ENCODE results near the gene PLCXD1.
"Not testable (repeated sequence)": the region's sequence is repeated elsewhere in the genome, so short reads cannot be mapped to it uniquely, and the experiment has no call there.

Gene PLCXD1

GRCh38 chrX:318739-319578 lies 37.8 kb downstream of the PLCXD1 start, which contains the start of gene GTPBP6:
TSS of gene GTPBP6 (minus strand) at chrX:318796. CDS start at chrX:318787, 9 bp downstream.
- no peak for FAIRE-seq

GRCh38 chrX:319579-320125 lies 38.5 kb downstream of the PLCXD1 start:
- no peak for FAIRE-seq

- no peak for FAIRE-seq
These were observed 39.1 kb downstream of the PLCXD1 start for GRCh38 chrX:320126-320783.

- FAIRE-seq, result no peak
These were observed 42.8 kb downstream of the PLCXD1 start for GRCh38 chrX:323721-324628.

- FAIRE-seq, result not testable (repeated sequence)
These were observed 43.5 kb downstream of the PLCXD1 start for GRCh38 chrX:324664-325063.

- no peak for FAIRE-seq
These were observed 46.5 kb downstream of the PLCXD1 start for GRCh38 chrX:327660-328126.

GRCh38 chrX:329291-329910 lies 48.2 kb downstream of the PLCXD1 start:
- no peak for FAIRE-seq

- not testable (repeated sequence) for FAIRE-seq
These were observed 49.1 kb downstream of the PLCXD1 start for GRCh38 chrX:330141-330725.

- FAIRE-seq, result no peak
These were observed 49.6 kb downstream of the PLCXD1 start for GRCh38 chrX:330726-331150.

- FAIRE-seq, result no peak
These were observed 50.1 kb downstream of the PLCXD1 start for GRCh38 chrX:331151-331824.

GRCh38 chrX:331825-332495 lies 50.8 kb downstream of the PLCXD1 start:
- no peak for FAIRE-seq

- FAIRE-seq, result no peak
These were observed 51.3 kb downstream of the PLCXD1 start for GRCh38 chrX:332496-332860.

GRCh38 chrX:332916-333610 lies 51.9 kb downstream of the PLCXD1 start:
- no peak for FAIRE-seq

GRCh38 chrX:333611-334311 lies 52.6 kb downstream of the PLCXD1 start:
- FAIRE-seq, result no peak

GRCh38 chrX:334331-334891 lies 53.2 kb downstream of the PLCXD1 start:
- FAIRE-seq, result no peak

- FAIRE-seq, result no peak
These were observed 54.0 kb downstream of the PLCXD1 start for GRCh38 chrX:334971-335757.

- FAIRE-seq, result no peak
These were observed 54.6 kb downstream of the PLCXD1 start for GRCh38 chrX:335758-336155.

GRCh38 chrX:336227-336626 lies 55.0 kb downstream of the PLCXD1 start:
- no peak for FAIRE-seq

All from islet of Langerhans (tissue), 1 donor.